GM18868 (cell line): ENCODE measurements around the gene POLR2F.

Source experiments
- ATAC-seq: cut with Tn5 transposase; IDR thresholded peaks from one replicate; pipeline ENCODE4 v1.9.1; 2021; ENCODE audit warnings: mild to moderate bottlenecking, moderate library complexity; ENCODE audit not compliant: unreplicated experiment

The POLR2F gene

GRCh38 chr22:37981282-37982011 is 27.9 kb downstream of the POLR2F start:
- no peak for ATAC-seq

DNA sequence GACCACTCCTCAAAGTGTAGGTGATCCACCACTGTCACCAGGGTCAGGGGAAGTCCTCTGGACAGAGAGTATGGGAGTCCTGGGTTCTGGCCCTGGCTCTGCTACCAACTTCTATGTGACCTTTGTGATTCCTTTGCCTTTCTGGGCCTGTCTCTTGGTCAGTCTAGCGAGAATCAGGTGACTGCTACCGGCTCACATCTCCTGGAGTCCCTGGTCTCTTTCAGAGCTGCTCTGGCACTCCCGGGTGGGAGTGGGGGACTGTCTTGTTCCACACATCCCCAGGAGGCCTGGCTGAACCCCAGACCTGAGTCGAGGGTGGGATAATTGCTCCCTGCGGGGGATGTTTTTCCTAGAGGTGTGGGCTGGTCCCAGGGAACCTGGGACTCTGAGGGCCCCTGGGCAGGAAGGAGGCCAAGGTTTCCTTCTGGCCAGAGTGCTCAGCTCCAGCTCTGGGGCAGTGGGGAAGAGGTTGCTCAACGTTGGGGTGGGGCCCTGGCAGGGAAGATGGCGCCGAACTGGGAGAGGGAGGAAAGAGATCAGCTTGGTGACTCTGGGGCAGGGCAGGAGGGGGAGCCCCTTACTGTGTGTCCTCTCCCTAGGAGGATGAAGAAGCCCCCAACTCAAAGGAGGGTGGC is 28.8 kb downstream of the POLR2F start:
- no peak for ATAC-seq

GRCh38 chr22:37982938-37983859 is 29.7 kb downstream of the POLR2F start:
- ATAC-seq = no peak

DNA sequence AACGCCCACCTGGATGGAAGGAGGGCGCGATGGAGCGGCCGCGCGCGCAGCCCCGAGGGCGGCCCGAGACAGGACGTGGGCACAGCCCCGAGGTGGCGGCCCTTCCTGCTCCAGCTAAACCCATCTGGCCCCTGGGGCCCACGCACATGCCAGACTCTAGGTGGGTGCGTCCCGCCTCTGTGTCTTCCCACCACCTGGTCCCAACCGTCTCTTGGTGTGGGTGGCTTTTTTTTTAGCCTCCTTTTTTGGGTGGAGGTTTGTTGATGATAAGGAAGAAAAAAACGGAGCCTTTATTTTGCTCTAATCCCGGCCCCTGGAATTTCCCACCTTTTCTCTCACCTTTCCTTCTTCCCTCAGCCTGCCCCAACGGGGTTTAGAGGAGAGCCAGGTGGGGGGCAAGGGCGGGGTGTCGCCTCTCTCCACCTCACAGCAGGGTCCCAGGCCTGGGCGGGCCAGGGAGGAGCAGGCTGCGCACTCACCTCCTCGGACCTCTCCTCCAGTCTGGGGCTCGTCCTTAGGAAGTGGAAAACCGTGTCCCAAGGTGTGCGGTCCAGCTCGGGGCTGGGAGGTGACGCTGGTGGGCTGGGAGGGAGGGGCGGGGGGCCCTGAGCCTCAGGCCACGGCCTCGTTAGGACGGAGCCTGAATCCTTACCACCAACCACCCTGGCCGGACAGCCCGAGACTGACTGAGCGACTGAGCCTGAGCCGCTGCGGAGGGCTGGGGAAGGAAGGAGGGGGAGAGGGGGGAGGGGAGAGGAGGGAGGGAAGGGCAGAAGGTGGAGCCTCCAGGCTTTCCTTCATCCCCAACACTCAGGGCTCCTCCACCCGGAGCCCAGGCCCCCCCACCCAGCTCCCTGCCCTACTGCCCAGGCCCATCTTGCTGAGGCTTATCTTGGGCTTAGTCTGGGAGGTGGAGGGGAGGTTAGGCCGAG is 30.6 kb downstream of the POLR2F start, which contains the start of gene SOX10:
TSS of gene SOX10 (minus strand) at position 696 of the 932 bp plus-strand sequence. CDS start 771 bp downstream, outside the sequence.
- ATAC-seq = no peak

GRCh38 chr22:37985050-37985585 is 31.6 kb downstream of the POLR2F start:
- no peak for ATAC-seq

DNA sequence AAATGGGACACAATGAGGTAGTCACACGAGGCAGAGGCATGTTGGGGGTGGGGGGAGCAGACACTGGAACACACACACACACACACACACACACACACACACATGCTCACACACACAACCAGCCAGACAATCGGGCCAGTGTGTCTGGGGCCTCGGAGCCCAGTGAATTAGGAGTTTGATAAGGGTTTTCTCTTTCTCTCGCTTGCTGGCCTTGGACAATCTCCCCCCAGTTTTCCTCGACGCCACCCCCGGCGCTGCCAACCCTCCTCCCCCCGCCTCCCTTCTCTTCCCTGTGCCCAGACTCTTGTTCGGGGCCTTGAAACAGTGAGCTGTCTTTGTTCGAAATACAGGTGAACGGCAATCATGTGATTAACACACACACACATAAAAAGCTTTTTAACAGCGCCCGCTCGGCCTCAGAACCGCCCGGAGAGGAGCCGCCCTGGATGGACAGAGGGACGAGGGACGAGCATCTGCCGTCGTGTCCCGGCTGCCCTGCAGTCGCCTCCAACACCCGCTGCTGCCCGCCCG is 32.3 kb downstream of the POLR2F start:
- ATAC-seq = no peak

GRCh38 chr22:37986371-37986770 is 32.9 kb downstream of the POLR2F start:
- ATAC-seq = no peak

GRCh38 chr22:37989146-37990045 is 35.9 kb downstream of the POLR2F start:
- ATAC-seq = no peak

- ATAC-seq = no peak
Observed at GRCh38 chr22:37990301-37990700, 36.8 kb downstream of the POLR2F start.

- no peak for ATAC-seq
Observed at GRCh38 chr22:37990862-37991261, 37.4 kb downstream of the POLR2F start.

DNA sequence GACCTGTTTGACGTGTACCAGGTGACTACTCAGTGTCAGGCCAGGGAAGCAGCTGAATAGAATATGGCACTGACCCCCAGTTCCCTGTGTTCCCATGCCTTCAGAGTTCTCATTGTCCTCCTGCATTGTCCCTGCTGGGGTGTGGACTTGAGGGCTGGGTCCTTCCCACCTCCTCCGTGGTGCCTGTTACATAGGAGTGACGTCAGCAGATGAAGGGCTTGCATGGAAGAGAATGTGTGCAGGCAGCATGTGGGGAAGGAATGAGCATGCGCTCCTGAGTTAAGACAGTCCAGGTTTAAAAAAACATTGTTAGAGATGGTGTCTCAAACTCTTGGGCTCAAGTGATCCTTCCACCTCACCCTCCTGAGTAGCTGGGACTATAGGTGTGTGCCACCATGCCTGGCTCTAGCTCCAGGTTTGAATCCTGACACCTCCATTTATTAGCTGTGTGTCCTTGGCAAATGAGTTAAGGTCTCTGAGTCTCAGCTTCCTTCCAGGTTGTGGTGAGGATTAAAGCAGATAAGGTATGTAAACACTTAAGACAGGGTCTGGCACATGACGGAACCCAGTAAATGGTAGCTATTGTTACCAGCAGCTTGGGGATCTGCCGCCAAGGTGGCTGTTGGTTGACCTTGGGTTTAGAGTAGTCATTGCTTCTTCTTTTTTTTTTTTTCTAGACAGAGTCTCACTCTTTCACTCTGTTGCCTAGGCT is 38.4 kb downstream of the POLR2F start:
- no peak for ATAC-seq

- ATAC-seq = no peak
Observed at GRCh38 chr22:37994049-37994448, 40.5 kb downstream of the POLR2F start.

DNA sequence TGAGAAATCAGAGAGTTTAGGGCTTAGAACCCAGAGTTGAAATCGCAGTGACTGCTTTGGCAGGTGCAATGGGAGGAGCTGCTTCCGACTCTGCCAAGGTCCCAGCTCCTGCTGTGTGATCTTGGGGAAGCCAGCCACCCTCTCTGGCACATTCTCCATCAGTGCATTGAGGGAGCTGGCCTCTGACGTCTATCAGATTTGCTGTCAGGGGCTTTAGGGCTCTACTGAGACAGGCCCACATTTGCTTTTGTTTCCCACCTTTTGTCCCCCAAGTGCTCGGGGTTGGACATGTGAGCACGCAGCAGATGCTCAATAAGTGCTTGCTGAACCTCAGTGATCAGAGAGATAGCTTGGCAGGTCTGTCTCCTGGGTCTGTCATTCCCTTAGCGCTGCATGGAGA is 41.5 kb downstream of the POLR2F start:
- ATAC-seq = no peak

DNA sequence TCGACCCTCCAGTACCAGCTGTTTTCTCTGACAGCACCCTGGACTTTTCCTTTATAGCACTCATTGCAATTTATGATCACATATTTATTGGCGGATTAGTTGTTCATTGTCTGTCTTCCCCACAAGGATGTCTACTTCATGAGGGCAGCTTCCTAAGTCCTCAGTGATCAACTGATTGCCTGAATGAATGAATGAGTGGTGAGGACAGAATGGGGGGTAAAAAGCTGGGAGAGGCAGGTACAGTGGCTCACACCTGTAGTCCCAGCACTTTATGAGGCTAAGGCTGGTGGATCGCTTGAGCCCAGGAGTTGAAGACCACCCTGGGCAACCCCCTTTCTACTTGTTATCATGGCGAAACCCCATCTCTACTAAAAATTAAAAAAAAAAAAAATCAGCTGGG is 42.0 kb downstream of the POLR2F start:
- ATAC-seq = no peak

GRCh38 chr22:37996079-37996478 is 42.6 kb downstream of the POLR2F start:
- ATAC-seq = no peak

- ATAC-seq = no peak
Observed at GRCh38 chr22:37996515-37997246, 43.2 kb downstream of the POLR2F start.

- no peak for ATAC-seq
Observed at GRCh38 chr22:37998543-37998942, 45.0 kb downstream of the POLR2F start.

DNA sequence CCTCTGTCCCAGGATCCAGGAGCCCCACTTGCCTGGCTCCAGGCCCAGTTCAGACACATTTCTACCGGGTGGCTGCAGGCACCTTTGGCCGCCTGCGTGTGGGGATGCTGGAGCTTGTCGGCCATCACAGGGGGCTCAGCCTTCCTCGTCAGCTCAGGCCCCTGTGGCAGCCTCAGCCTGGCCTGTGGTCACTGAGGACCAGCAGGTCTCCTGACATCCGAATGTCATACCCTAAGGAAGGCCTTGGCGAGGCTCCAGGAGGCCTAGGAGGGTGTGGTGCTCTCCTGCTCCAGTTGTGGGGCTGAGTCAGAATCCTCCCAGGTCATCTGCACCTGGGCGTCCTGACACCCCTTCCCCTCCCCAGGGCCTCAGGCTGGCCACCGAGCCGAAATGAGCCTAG is 45.7 kb downstream of the POLR2F start:
- ATAC-seq = no peak
